MCF 10A (cell line): ENCODE data around the gene ADM2. TPM values are rescaled to one million over a fixed set of nuclear protein-coding genes. Genes with fewer than 3 reads are reported as not detected.

Experiments used
- BruUV-seq: library from RNA; stranded (reverse); fragments of 400-500 nt; replicated peaks from 2 replicates; lab custom pipeline; 2021; lab: Mats Ljungman, UMichigan
- CTCF ChIA-PET: fragments of 300-600 bp; sonication (Branson Sonifier 250); formaldehyde crosslinking; extraction: SDS; loops from one replicate; lab custom pipeline; 2021; ENCODE audit warnings: antibody characterized with exemption, inconsistent platforms; lab: Yijun Ruan, JAX
- POLR2A ChIA-PET: fragments of 300-600, 350-650 bp; sonication (Branson Sonifier 250); formaldehyde crosslinking; extraction: SDS; loops from one replicate; lab custom pipeline; 2020; ENCODE audit warnings: antibody characterized with exemption, inconsistent platforms; lab: Yijun Ruan, JAX
- DNase-seq: peaks from one replicate; pipeline ENCODE4 v3.0.0-alpha.2; 2018; ENCODE audit not compliant: unreplicated experiment
- H3K27ac Mint-ChIP-seq: one replicate; pipeline ENCODE4 v1.8.0; 2022; ENCODE audit warnings: mild to moderate bottlenecking, low read depth, mixed read lengths; ENCODE audit not compliant: unreplicated experiment
- H3K27me3 Mint-ChIP-seq: one replicate; pipeline ENCODE4 v1.8.0; 2022; ENCODE audit warnings: mixed read lengths; ENCODE audit not compliant: insufficient read depth, unreplicated experiment
- H3K36me3 Mint-ChIP-seq: one replicate; pipeline ENCODE4 v1.8.0; 2022; ENCODE audit warnings: mild to moderate bottlenecking, moderate library complexity, mixed read lengths; ENCODE audit not compliant: insufficient read depth, unreplicated experiment
- H3K4me1 Mint-ChIP-seq: one replicate; pipeline ENCODE4 v1.8.0; 2022; ENCODE audit warnings: mixed read lengths; ENCODE audit not compliant: insufficient read depth, unreplicated experiment
- H3K4me3 Mint-ChIP-seq: one replicate; pipeline ENCODE4 v1.8.0; 2022; ENCODE audit warnings: mild to moderate bottlenecking, moderate library complexity, mixed read lengths; ENCODE audit not compliant: unreplicated experiment
- H3K9me3 Mint-ChIP-seq: one replicate; pipeline ENCODE4 v1.8.0; 2022; ENCODE audit warnings: mixed read lengths; ENCODE audit not compliant: unreplicated experiment
- CTCF ChIP-seq: fragments of 200-600 bp; IDR thresholded peaks from one replicate; pipeline ENCODE4 v1.8.0; 2022; ENCODE audit warnings: antibody characterized with exemption, mild to moderate bottlenecking; ENCODE audit not compliant: unreplicated experiment
- intact Hi-C: fragments of 100-400 bp; cut with micrococcal nuclease; formaldehyde crosslinking; loops from 2 replicates; pipeline ENCODE4 v1.14.1; 2022
- total RNA-seq: library from RNA; stranded (reverse); gene quantifications from 2 replicates; pipeline ENCODE4 v1.2.3, GENCODE V29; 2022

The ADM2 gene
- total RNA-seq, 1 experiment from 2014 or later, result 39.7 TPM

GRCh38 chr22:50485221-50486131, 4.1 kb downstream of the ADM2 start:
- intact Hi-C loops, result loop anchor here (2.0 kb wide), 1 partner anchor 13 kb away; no protein-coding TSS in a partner anchor

GRCh38 chr22:50486561-50487289, 5.4 kb downstream of the ADM2 start, which contains the start of gene MIOX:
Gene MIOX, plus strand, starts transcription at chr22:50486859. Its CDS starts 39 bp downstream, at chr22:50486898.
- no peaks in the 10 kb centered on the region for H3K9me3 Mint-ChIP-seq
- no peaks in the 10 kb centered on the region for H3K27me3 Mint-ChIP-seq
- no peaks in the 10 kb centered on the region for H3K36me3 Mint-ChIP-seq
- intact Hi-C loops, result no loop called here
- no peak within 1 kb of the TSS for H3K27ac Mint-ChIP-seq
- peaks cover 15% of the 10 kb centered on the region for H3K4me1 Mint-ChIP-seq
- DNase-seq, result no peak
- ChIA-PET POLR2A (no interaction called here), CTCF (interaction anchor here (0.6 to 1.5 kb wide), 4 partner anchors 11 to 145 kb away, joined by 3 to 6 read pairs (median 4); no protein-coding TSS in a partner anchor)
- H3K4me3 Mint-ChIP-seq, result no peak within 1 kb of the TSS
- no peak for TF ChIP-seq CTCF
- BruUV-seq, result no TSS peak

More at GRCh38 chr22:50485221-50486131, 4.1 kb downstream of the ADM2 start:
- Mint-ChIP-seq H3K4me1 (peaks cover 15% of the 10 kb centered on the region), H3K36me3 (no peaks in the 10 kb centered on the region), H3K27ac (no peak overlapping the region), H3K9me3 (no peaks in the 10 kb centered on the region), H3K4me3 (no peak overlapping the region), H3K27me3 (no peaks in the 10 kb centered on the region)
- TSS peak; percentile 23 for BruUV-seq
- ChIA-PET CTCF (interaction anchor here (0.6 to 1.3 kb wide), 4 partner anchors 9 to 135 kb away, joined by 3 to 6 read pairs (median 3); no protein-coding TSS in a partner anchor), POLR2A (interaction anchor here (0.6 to 0.7 kb wide), 2 partner anchors 20 to 59 kb away, joined by 3 read pairs; no protein-coding TSS in a partner anchor)
- TF ChIP-seq CTCF, result no peak
- DNase-seq, result peak; percentile 68

- CTCF ChIA-PET, result interaction anchor here (0.6 to 1.5 kb wide), 2 partner anchors 10 to 146 kb away, joined by 3 to 4 read pairs; no protein-coding TSS in a partner anchor
- intact Hi-C loops, result no loop called here
- no peak overlapping the region for H3K27ac Mint-ChIP-seq
These were observed 6.1 kb downstream of the ADM2 start for GRCh38 chr22:50487290-50488005.

More at GRCh38 chr22:50487290-50488005, 6.1 kb downstream of the ADM2 start:
- no peak overlapping the region for H3K4me3 Mint-ChIP-seq
- no peaks in the 10 kb centered on the region for H3K9me3 Mint-ChIP-seq
- H3K36me3 Mint-ChIP-seq, result no peaks in the 10 kb centered on the region
- H3K27me3 Mint-ChIP-seq, result no peaks in the 10 kb centered on the region
- no TSS peak for BruUV-seq
- peaks cover 15% of the 10 kb centered on the region for H3K4me1 Mint-ChIP-seq
- no peak for DNase-seq
- TF ChIP-seq CTCF, result no peak
- POLR2A ChIA-PET, result no interaction called here
